GM15510 (cell line): ENCODE measurements around the gene CFAP45.

Experiments
- POLR2A ChIP-seq: IDR thresholded peaks from 3 replicates; pipeline ENCODE4 v1.6.1; 2011; ENCODE audit warnings: borderline replicate concordance; ENCODE audit not compliant: insufficient read length; ENCODE audit errors: extremely low read depth

The CFAP45 gene

GRCh38 chr1:159848326-159848725, 51.6 kb downstream of the CFAP45 start:
- no peak for TF ChIP-seq POLR2A

- no peak for TF ChIP-seq POLR2A
Measured at GRCh38 chr1:159847231-159847630, 52.7 kb downstream of the CFAP45 start.

- no peak for TF ChIP-seq POLR2A
Measured at GRCh38 chr1:159845751-159846629, 54.0 kb downstream of the CFAP45 start.

GRCh38 chr1:159843459-159843858, 56.5 kb downstream of the CFAP45 start:
- TF ChIP-seq POLR2A: no peak

- TF ChIP-seq POLR2A: no peak
Measured at GRCh38 chr1:159841749-159842148, 58.2 kb downstream of the CFAP45 start.

- TF ChIP-seq POLR2A: no peak
Measured at GRCh38 chr1:159839116-159839849, 60.7 kb downstream of the CFAP45 start.

GRCh38 chr1:159838715-159839114, 61.2 kb downstream of the CFAP45 start:
- TF ChIP-seq POLR2A: no peak

- TF ChIP-seq POLR2A: no peak
Measured at GRCh38 chr1:159835862-159836525, 64.0 kb downstream of the CFAP45 start.

GRCh38 chr1:159835356-159835755, 64.6 kb downstream of the CFAP45 start:
- TF ChIP-seq POLR2A: no peak

GRCh38 chr1:159832309-159832708, 67.7 kb downstream of the CFAP45 start:
- TF ChIP-seq POLR2A: no peak

- TF ChIP-seq POLR2A: no peak
Measured at GRCh38 chr1:159831412-159832141, 68.4 kb downstream of the CFAP45 start.

- TF ChIP-seq POLR2A: no peak
Measured at GRCh38 chr1:159830722-159831121, 69.2 kb downstream of the CFAP45 start.

GRCh38 chr1:159829822-159830465, 70.0 kb downstream of the CFAP45 start:
- no peak for TF ChIP-seq POLR2A

GRCh38 chr1:159829273-159829634, 70.7 kb downstream of the CFAP45 start:
- no peak for TF ChIP-seq POLR2A
